Omental fat pad (tissue), 4 donors: ENCODE results near the gene ESYT3. TPM values are rescaled to one million over a fixed set of nuclear protein-coding genes. Genes with fewer than 3 reads are reported as not detected.
"Not testable (repeated sequence)": the region's sequence is repeated elsewhere in the genome, so short reads cannot be mapped to it uniquely, and the experiment has no call there.

Experiments used
- ATAC-seq: fragments of 150-250 bp; one replicate; pipeline ENCODE4 v1.9.1; 2016; ENCODE audit warnings: mild to moderate bottlenecking, moderate library complexity; ENCODE audit not compliant: low FRiP score
- DNase-seq: peaks from one replicate; pipeline ENCODE4 v3.0.0-alpha.2; 2019; ENCODE audit warnings: low spot score
- total RNA-seq, 4 donors: library from RNA; depleted of rRNA; stranded (reverse); fragments of >200 nt; gene quantifications; one replicate each; pipeline ENCODE4 v1.1.0, GENCODE V29; 2016
- TF ChIP-seq, protein P1 (sequence below), 3 donors: fragments of 450-650 bp; IDR thresholded peaks; one replicate each; pipeline ENCODE4 v1.5.1; 2016 to 2017; ENCODE audit warnings: antibody characterized with exemption in 3 of 3, mild to moderate bottlenecking in 3 of 3, moderate library complexity in 2 of 3

The ESYT3 gene
- total RNA-seq, 4 donors from 2014 or later = 0.75 to 2.3 (median 1.5) TPM; not detected in 1

DNA sequence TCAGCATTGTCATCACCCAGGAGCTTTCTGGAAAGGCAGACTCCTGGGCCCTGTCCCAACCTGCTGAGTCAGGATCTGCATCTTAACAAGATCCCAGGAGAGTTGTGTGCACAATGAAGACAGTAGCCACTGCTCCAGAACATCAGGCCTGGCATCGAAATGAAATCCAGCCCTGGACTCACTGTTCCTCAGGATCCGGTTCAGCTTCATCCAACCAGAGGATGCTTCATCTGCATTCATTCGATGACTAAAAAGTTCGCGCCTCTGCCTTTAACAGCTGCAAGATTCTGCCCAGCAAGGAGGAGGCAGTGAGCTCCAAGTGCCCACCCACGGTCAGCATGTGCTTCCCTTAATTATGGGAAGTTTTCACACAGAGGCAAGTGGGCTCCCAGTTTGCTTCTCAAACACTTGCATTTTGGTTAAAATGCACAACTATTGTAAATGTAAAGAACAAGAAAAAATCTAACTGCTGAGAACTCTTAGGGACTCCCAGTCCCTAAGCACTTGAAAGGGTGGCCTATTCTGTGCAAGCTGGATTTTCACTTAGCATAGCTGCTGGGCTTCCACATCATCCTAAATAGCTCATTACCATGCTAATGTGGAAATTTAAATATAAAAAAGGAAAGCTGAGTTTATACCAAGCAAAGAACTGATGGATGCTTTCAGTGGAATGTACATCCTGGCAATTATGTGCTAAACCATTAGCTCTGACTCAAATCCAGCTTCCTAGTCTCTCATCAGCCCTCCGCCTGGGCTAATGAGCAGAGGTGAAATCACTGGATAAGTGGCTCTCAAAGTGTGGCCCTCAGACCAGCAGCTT, 25.5 kb upstream of the ESYT3 start:
- ATAC-seq (no peak), DNase-seq (no peak)
- TF ChIP-seq, protein P1, sequence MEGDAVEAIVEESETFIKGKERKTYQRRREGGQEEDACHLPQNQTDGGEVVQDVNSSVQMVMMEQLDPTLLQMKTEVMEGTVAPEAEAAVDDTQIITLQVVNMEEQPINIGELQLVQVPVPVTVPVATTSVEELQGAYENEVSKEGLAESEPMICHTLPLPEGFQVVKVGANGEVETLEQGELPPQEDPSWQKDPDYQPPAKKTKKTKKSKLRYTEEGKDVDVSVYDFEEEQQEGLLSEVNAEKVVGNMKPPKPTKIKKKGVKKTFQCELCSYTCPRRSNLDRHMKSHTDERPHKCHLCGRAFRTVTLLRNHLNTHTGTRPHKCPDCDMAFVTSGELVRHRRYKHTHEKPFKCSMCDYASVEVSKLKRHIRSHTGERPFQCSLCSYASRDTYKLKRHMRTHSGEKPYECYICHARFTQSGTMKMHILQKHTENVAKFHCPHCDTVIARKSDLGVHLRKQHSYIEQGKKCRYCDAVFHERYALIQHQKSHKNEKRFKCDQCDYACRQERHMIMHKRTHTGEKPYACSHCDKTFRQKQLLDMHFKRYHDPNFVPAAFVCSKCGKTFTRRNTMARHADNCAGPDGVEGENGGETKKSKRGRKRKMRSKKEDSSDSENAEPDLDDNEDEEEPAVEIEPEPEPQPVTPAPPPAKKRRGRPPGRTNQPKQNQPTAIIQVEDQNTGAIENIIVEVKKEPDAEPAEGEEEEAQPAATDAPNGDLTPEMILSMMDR (IDR thresholded peaks at IDR 0.05) = no peak

DNA sequence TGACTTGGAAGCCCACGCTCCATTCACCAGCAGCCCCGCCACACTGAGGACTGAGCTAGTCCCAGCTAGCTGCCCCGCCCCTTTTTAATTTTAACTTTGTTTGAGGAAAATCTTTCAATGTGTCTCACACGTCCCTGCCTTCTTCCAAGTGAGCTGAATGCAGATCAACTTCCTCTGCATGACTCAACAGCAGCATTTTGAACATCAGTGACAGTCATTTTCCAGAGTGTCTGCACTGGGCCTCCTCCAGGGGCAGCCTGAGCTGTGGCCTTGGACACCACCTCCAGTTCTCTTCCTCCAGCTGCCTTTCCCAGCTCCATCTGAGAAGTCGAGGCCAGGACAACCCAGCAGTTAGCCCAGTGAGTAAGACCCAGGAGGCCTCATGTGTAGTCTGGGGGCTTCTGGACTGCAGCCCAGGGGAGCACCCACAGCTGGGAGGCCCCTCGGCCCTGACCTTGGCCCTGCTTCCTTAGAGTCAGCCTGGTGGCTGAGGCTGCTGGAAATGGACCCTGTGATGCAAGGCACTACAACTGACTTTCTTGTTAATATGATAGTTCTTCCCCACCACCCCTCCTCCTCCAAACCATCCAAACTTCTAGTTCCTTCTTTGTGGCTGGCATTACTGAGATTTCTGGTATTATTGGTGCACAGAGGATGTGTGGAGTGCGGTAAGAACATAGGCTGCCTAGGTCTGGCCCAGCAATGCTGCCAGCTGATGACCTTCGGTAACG, 21.4 kb upstream of the ESYT3 start:
- ATAC-seq (no peak), DNase-seq (no peak)
- TF ChIP-seq, protein P1 (IDR thresholded peaks at IDR 0.05) = no peak

DNA sequence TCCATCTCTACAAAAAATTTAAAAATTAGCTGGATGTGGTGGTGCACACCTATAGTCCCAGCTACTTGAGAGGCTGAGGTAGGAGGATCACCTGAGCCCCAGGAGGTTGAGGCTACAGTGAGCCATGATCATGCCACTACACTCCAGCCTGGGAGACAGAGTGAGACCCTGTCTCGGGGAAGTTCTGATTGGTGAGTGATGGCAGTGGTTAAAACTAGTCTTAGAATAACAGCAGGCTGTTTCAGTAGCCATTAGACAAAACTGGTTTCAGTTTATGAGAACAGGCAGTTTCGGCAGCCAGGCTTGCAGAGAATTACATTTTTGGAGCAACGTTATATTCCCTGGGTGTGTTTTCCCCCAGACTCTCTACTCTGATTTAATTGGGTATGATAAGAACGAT, 18.2 kb upstream of the ESYT3 start:
- ATAC-seq, DNase-seq: not testable (repeated sequence)

DNA sequence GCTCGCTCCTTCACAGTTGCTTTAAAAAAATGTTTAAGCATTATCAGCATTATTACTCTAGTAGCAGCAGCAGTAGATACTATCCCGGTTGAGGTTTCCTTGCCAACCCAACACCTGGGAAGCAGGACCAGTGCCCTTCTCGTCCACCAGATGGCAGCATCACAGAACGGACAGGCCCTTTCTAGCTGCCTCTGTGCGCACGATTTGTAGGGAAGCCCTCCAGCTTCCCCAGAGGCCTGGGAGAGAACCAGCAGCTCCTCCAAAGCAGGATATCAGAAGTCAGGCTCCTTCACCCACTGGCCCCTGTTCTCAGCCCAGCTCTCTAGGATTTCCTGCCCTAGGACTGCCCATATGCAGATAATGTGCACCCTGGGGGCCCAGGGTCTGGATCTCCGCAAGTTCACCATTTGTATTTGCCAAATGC, 16.8 kb upstream of the ESYT3 start:
- peak; percentile 55 for DNase-seq
- TF ChIP-seq, protein P1 (IDR thresholded peaks at IDR 0.05) = peak in 1 of 3 donors; percentile 53
- ATAC-seq = peak; percentile 89

DNA sequence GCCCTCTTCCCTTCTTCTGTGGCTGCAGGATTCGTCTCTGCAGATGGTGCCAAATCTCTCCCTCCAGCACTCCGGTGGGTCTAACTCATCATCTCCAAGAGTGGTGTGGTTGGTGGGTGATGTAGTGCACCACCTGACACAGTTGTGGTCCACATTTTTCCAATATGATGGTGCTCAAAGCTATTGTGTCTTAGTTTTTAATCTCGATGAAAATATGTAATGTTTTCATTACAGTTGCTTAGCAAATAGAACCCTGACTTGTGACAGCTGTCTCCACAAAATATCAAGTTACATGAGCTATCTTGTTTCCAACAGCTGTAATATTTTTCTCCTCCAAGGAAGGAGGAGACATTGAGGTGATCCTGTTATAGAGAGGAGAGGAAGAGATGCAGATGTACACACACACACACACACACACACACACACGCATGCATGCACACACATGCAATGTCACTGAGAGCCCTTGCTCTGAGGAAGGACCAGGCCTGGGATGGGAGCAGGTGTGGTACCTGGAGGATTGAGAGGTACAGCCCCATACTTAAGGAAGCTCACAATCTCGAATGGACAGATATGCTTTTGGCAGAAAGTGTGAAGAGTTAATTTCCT, 15.7 kb upstream of the ESYT3 start:
- ATAC-seq (no peak), DNase-seq (no peak)
- TF ChIP-seq, protein P1 (IDR thresholded peaks at IDR 0.05) = no peak

DNA sequence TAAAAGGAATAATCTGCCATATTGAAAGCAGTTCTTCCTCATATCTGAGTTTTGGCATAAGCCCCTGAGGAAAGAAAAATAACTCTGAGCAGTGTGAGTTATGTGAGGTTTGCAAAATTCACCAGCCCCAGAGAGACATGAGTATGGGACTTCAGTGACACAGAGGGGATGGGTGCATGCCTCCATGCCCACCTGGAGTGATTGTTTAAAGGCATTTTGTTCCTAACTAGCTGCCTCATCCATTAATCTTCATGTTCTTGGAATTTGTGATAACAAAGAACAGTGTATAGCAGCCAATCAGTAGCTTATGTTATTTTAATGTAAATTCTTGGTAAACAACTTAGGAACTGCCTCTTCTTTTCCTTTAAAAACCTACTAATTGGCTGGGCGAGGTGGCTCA, 11.1 kb upstream of the ESYT3 start:
- no peak for ATAC-seq

DNA sequence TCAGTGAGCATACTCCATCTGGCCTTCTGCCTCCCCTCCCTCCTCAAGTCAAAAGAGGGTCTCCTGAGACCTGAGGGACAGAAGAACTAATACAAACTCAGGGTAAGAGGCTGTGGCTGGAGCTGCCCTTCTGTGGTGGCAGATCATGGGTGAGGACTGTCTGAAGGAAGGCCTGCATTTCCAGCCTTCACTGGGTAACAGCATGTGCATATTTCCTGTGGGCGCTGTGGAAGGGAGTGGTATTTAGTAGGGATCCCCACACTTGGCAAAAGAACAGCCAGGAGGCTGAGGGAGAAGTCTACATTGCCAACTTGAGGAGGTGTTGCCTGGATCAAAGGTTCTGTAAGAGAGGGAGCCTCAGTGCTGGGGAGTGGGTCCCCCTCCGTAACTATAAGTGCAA, 10.1 kb upstream of the ESYT3 start:
- TF ChIP-seq, protein P1 (IDR thresholded peaks at IDR 0.05) = no peak
- ATAC-seq (peak; percentile 32), DNase-seq (no peak)

More for the DNA sequence above, 11.1 kb upstream of the ESYT3 start:
- DNase-seq = no peak
- TF ChIP-seq, protein P1 (IDR thresholded peaks at IDR 0.05) = no peak
